ENCODE results near the gene CDON.

Gene CDON

GRCh38 chr11:125945797-125946520 is 116.7 kb downstream of the CDON start, which contains the start of gene VSIG10L2:
TSS of gene VSIG10L2 (plus strand) at chr11:125946044. CDS start at chr11:125946056, 12 bp downstream.
- TF ChIP-seq CTCF (conservative IDR thresholded peaks at IDR 0.05) (no peak), ZFX (IDR thresholded peaks at IDR 0.05) (no peak)
- no peak within 1 kb of the TSS for H3K27ac ChIP-seq

- TF ChIP-seq ZFX (IDR thresholded peaks at IDR 0.05) = no peak
- no peak for TF ChIP-seq CTCF (conservative IDR thresholded peaks at IDR 0.05)
- H3K27ac ChIP-seq = no peak overlapping the region
These were observed 117.5 kb downstream of the CDON start for GRCh38 chr11:125945011-125945796.

- no peak for TF ChIP-seq ZFX (IDR thresholded peaks at IDR 0.05)
- TF ChIP-seq CTCF (conservative IDR thresholded peaks at IDR 0.05) = no peak
- no peak overlapping the region for H3K27ac ChIP-seq
These were observed 118.2 kb downstream of the CDON start for GRCh38 chr11:125944350-125945010.

- no peak overlapping the region for H3K27ac ChIP-seq
- TF ChIP-seq ZFX (IDR thresholded peaks at IDR 0.05) = no peak
- no peak for TF ChIP-seq CTCF (conservative IDR thresholded peaks at IDR 0.05)
These were observed 118.9 kb downstream of the CDON start for GRCh38 chr11:125943661-125944349.

- TF ChIP-seq CTCF (conservative IDR thresholded peaks at IDR 0.05) = no peak
- TF ChIP-seq ZFX (IDR thresholded peaks at IDR 0.05) = no peak
- no peak overlapping the region for H3K27ac ChIP-seq
These were observed 119.8 kb downstream of the CDON start for GRCh38 chr11:125942771-125943428.

- no peak for TF ChIP-seq ZFX (IDR thresholded peaks at IDR 0.05)
- TF ChIP-seq CTCF (conservative IDR thresholded peaks at IDR 0.05) = peak; percentile 96
- H3K27ac ChIP-seq = no peak overlapping the region
These were observed 120.8 kb downstream of the CDON start for GRCh38 chr11:125941619-125942611.
